Upper lobe of left lung (tissue), 6 donors: Measurements from ENCODE around the gene KCNN2. TPM values are rescaled to one million over a fixed set of nuclear protein-coding genes. Genes with fewer than 3 reads are reported as not detected.
A peak's percentile ranks its signal among the peaks of the same experiment; 100 is the strongest.

Source experiments
- ATAC-seq, 2 donors: fragments of 200-7000 bp; cut with Tn5 transposase; one replicate each; pipeline ENCODE4 v1.9.1; 2022; ENCODE audit warnings: mild to moderate bottlenecking in 2 of 2, moderate library complexity in 2 of 2; ENCODE audit not compliant: low FRiP score in 2 of 2
- DNase-seq, 2 donors: peaks; one replicate each; pipeline ENCODE4 v3.0.0-alpha.2; 2019 to 2020
- H3K27ac ChIP-seq, 4 donors: fragments of 200-600 bp; sonication (generic); one replicate each; pipeline ENCODE4 v1.5.1; 2016 to 2019
- H3K27me3 ChIP-seq, 4 donors: fragments of 200-600 bp; sonication (generic); one replicate each; pipeline ENCODE4 v1.5.1; 2017 to 2019
- H3K36me3 ChIP-seq, 4 donors: fragments of 200-600 bp; sonication (generic); one replicate each; pipeline ENCODE4 v1.5.1; 2016 to 2019
- H3K4me1 ChIP-seq, 4 donors: fragments of 200-600 bp; sonication (generic); one replicate each; pipeline ENCODE4 v1.5.1; 2018 to 2019
- H3K4me3 ChIP-seq, 4 donors: fragments of 200-600 bp; sonication (generic); one replicate each; pipeline ENCODE4 v1.5.1; 2017 to 2019; ENCODE audit warnings: mild to moderate bottlenecking in 2 of 4, moderate library complexity in 1 of 4
- H3K9me3 ChIP-seq, 4 donors: fragments of 200-600 bp; sonication (generic); one replicate each; pipeline ENCODE4 v1.5.1; 2018 to 2019
- CTCF ChIP-seq, 6 experiments: fragments of 450-650 bp in 4 of 6; fragments of 200-600 bp in 2 of 6; sonication (generic) in 2 of 6; IDR thresholded peaks; one replicate each; pipeline ENCODE4 v1.5.1; 2016 to 2019; ENCODE audit warnings: antibody characterized with exemption in 6 of 6
- EP300 ChIP-seq, 4 donors: sonication (generic); formaldehyde crosslinking; IDR thresholded peaks; one replicate each; pipeline ENCODE4 v1.5.1; 2017; ENCODE audit warnings: antibody characterized with exemption in 4 of 4, control low read depth in 2 of 4
- POLR2A ChIP-seq, 4 donors: fragments of 450-650 bp; IDR thresholded peaks; one replicate each; pipeline ENCODE4 v1.5.1; 2016 to 2017; ENCODE audit warnings: antibody characterized with exemption in 4 of 4, mild to moderate bottlenecking in 2 of 4
- POLR2AphosphoS5 ChIP-seq, 2 donors: sonication (generic); formaldehyde crosslinking; IDR thresholded peaks; one replicate each; pipeline ENCODE4 v1.5.1; 2017; ENCODE audit warnings: antibody characterized with exemption in 2 of 2
- WGBS, 2 donors: methylation state at CpG; one replicate each; pipeline ENCODE4 v1.1.5; 2017 to 2018; 5-methylcytosine and 5-hydroxymethylcytosine counted together
- total RNA-seq, 6 donors: library from RNA; depleted of rRNA in 4 of 6; stranded (reverse); fragments of >200 nt in 4 of 6; gene quantifications; one replicate each; pipeline versions ENCODE4 v1.1.0 to v1.2.1, GENCODE V29; 2016 to 2021
- donor health status: DM: no; HTN: no; CAD: no; lungs with moderate emphysema.
- donor health status: DM: no; HTN: yes; CAD: no; lungs with severe emphysema.

The KCNN2 gene
- total RNA-seq, 6 donors from 2014 or later = 0.55 to 3.2 (median 1.9) TPM

GRCh38 chr5:114360816-114361723, 800 bp upstream of the KCNN2 start:
- peak overlapping the region in 2 of 4 donors; percentile 46 to 71 for H3K27ac ChIP-seq
- H3K27me3 ChIP-seq = peaks cover 0 to 25% (median 12%) of the 10 kb centered on the region in 4 donors

GRCh38 chr5:114362197-114362976, 517 bp downstream of the KCNN2 start:
- H3K4me1 ChIP-seq = peaks cover 23 to 39% (median 29%) of the 10 kb centered on the region in 4 donors
- H3K27ac ChIP-seq = peak overlapping the region in 1 of 4 donors; percentile 5
- H3K9me3 ChIP-seq = no peaks in the 10 kb centered on the region
- 0% methylated on average over 7 to 42 of the region's 87 CpGs for WGBS, 2 donors
- peaks cover 0 to 25% (median 12%) of the 10 kb centered on the region in 4 donors for H3K27me3 ChIP-seq
- peak overlapping the region; percentile 18 to 75 (median 62) for H3K4me3 ChIP-seq
- DNase-seq (peak in 1 of 2 donors; percentile 87), ATAC-seq (peak in 1 of 2 donors; percentile 41)
- no peaks in the 10 kb centered on the region for H3K36me3 ChIP-seq
- no peak for TF ChIP-seq POLR2A (IDR thresholded peaks at IDR 0.05)
- peak in 1 of 6 experiments; percentile 1 for TF ChIP-seq CTCF (IDR thresholded peaks at IDR 0.05)

More at GRCh38 chr5:114360816-114361723, 800 bp upstream of the KCNN2 start:
- 1 to 2% methylated on average over 15 to 47 of the region's 78 CpGs for WGBS, 2 donors
- TF ChIP-seq CTCF (IDR thresholded peaks at IDR 0.05) (peak in 1 of 6 experiments; percentile 26), EP300 (IDR thresholded peaks at IDR 0.05) (no peak), POLR2A (IDR thresholded peaks at IDR 0.05) (no peak), POLR2AphosphoS5 (IDR thresholded peaks at IDR 0.05) (no peak)
- H3K9me3 ChIP-seq = no peaks in the 10 kb centered on the region
- DNase-seq = peak in 1 of 2 donors; percentile 85
- peak; percentile 22 to 37 for ATAC-seq
- peaks cover 23 to 39% (median 29%) of the 10 kb centered on the region in 4 donors for H3K4me1 ChIP-seq
- peak overlapping the region; percentile 18 to 75 (median 62) for H3K4me3 ChIP-seq
- no peaks in the 10 kb centered on the region for H3K36me3 ChIP-seq

- peaks cover 23 to 39% (median 29%) of the 10 kb centered on the region in 4 donors for H3K4me1 ChIP-seq
- no peaks in the 10 kb centered on the region for H3K36me3 ChIP-seq
- WGBS, 2 donors = 3 to 5% methylated on average over 22 to 58 of the region's 62 CpGs
- TF ChIP-seq POLR2AphosphoS5 (IDR thresholded peaks at IDR 0.05) (no peak), POLR2A (IDR thresholded peaks at IDR 0.05) (no peak), EP300 (IDR thresholded peaks at IDR 0.05) (no peak), CTCF (IDR thresholded peaks at IDR 0.05) (no peak)
- H3K27me3 ChIP-seq = peaks cover 0 to 25% (median 12%) of the 10 kb centered on the region in 4 donors
- ATAC-seq (peak in 1 of 2 donors; percentile 19), DNase-seq (peak in 1 of 2 donors; percentile 75)
- no peaks in the 10 kb centered on the region for H3K9me3 ChIP-seq
- no peak overlapping the region for H3K27ac ChIP-seq
- peak overlapping the region; percentile 25 to 75 (median 62) for H3K4me3 ChIP-seq
Observed at GRCh38 chr5:114362977-114363761, 1.3 kb downstream of the KCNN2 start.

- TF ChIP-seq POLR2AphosphoS5 (IDR thresholded peaks at IDR 0.05) = no peak
- no peak for TF ChIP-seq EP300 (IDR thresholded peaks at IDR 0.05)
- TF ChIP-seq POLR2A (IDR thresholded peaks at IDR 0.05) = no peak
- TF ChIP-seq CTCF (IDR thresholded peaks at IDR 0.05) = no peak
- peaks cover 0 to 25% (median 12%) of the 10 kb centered on the region in 4 donors for H3K27me3 ChIP-seq
- peak overlapping the region in 3 of 4 donors; percentile 61 to 75 (median 64) for H3K4me3 ChIP-seq
Observed at GRCh38 chr5:114363837-114364236, 2.0 kb downstream of the KCNN2 start.

More at GRCh38 chr5:114363837-114364236, 2.0 kb downstream of the KCNN2 start:
- DNase-seq (no peak), ATAC-seq (no peak)
- Histone ChIP-seq H3K9me3 (no peaks in the 10 kb centered on the region), H3K36me3 (no peaks in the 10 kb centered on the region), H3K27ac (no peak overlapping the region), H3K4me1 (peaks cover 23 to 39% (median 29%) of the 10 kb centered on the region in 4 donors)
- WGBS, 2 donors = 7 to 9% methylated on average over 10 of the region's 10 CpGs
